ENCODE measurements around the gene MAL.

MAL gene

GRCh38 chr2:94992360-94992759 lies 33.1 kb upstream of the MAL start:
- no peak for TF ChIP-seq CTCF (IDR thresholded peaks at IDR 0.05; ENCODE audit: low read depth, low read length, missing control alignments)
- no peak overlapping the region for H3K4me3 ChIP-seq (replicated peaks; ENCODE audit: low read depth, low read length)

GRCh38 chr2:94993176-94994062 lies 32.1 kb upstream of the MAL start:
- no peak for TF ChIP-seq CTCF (IDR thresholded peaks at IDR 0.05; ENCODE audit: low read depth, low read length, missing control alignments)
- H3K4me3 ChIP-seq (replicated peaks; ENCODE audit: low read depth, low read length): no peak overlapping the region
- no peak for DNase-seq (ENCODE audit: extremely low read depth, low read depth)

More at GRCh38 chr2:94992360-94992759, 33.1 kb upstream of the MAL start:
- no peak for DNase-seq (ENCODE audit: extremely low read depth, low read depth)

GRCh38 chr2:94994063-94994913 lies 31.2 kb upstream of the MAL start:
- TF ChIP-seq CTCF (IDR thresholded peaks at IDR 0.05; ENCODE audit: low read depth, low read length, missing control alignments): no peak
- H3K4me3 ChIP-seq (replicated peaks; ENCODE audit: low read depth, low read length): no peak overlapping the region

GRCh38 chr2:94994914-94995552 lies 30.5 kb upstream of the MAL start:
- TF ChIP-seq CTCF (IDR thresholded peaks at IDR 0.05; ENCODE audit: low read depth, low read length, missing control alignments): no peak
- H3K4me3 ChIP-seq (replicated peaks; ENCODE audit: low read depth, low read length): no peak overlapping the region
- DNase-seq (ENCODE audit: extremely low read depth, low read depth): no peak

More at GRCh38 chr2:94994063-94994913, 31.2 kb upstream of the MAL start:
- DNase-seq (ENCODE audit: extremely low read depth, low read depth): no peak

- H3K4me3 ChIP-seq (replicated peaks; ENCODE audit: low read depth, low read length): no peak overlapping the region
- TF ChIP-seq CTCF (IDR thresholded peaks at IDR 0.05; ENCODE audit: low read depth, low read length, missing control alignments): no peak
- no peak for DNase-seq (ENCODE audit: extremely low read depth, low read depth)
These were observed 29.8 kb upstream of the MAL start for GRCh38 chr2:94995553-94996304.
